NCI-H2171 treated with DMSO at 0.1 percent for 48 hours (cell line): ENCODE results near the gene DLK1.

Experiments used
- DNase-seq: peaks from one replicate; lab custom pipeline; 2025; lab: John Stamatoyannopoulos, UW

DLK1 gene

GRCh38 chr14:100726550-100727085 is at the start of gene DLK1:
DLK1 (plus strand) TSS chr14:100726892; CDS start chr14:100727069, 177 bp downstream.
- DNase-seq = no peak

GRCh38 chr14:100677152-100677551 is 49.5 kb upstream of the DLK1 start:
- DNase-seq = peak; percentile 81

- DNase-seq = no peak
Measured at GRCh38 chr14:100677554-100678468, 48.9 kb upstream of the DLK1 start.

- no peak for DNase-seq
Measured at GRCh38 chr14:100678469-100678828, 48.2 kb upstream of the DLK1 start.

DNA sequence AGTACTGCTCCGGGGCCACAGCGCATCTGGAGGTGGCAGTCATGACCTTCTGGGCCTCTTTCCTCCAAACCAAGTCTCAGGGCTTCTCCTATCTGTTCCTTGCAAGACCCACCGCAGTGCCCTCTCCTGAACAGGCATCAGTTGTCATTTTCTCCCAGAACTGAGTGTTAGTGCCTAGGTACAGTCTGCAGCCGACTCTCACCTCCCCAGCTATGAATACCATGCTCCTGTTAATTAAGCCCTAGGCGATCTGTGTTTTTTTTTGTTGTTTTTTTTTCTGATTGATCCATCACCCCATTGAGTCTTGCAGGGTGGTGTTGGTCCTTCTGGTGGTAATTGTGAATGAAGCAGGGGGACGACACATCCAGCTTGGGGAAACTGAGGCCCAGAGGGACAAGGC is 47.5 kb upstream of the DLK1 start:
- DNase-seq = no peak

- DNase-seq = no peak
Measured at GRCh38 chr14:100679707-100680438, 46.8 kb upstream of the DLK1 start.

DNA sequence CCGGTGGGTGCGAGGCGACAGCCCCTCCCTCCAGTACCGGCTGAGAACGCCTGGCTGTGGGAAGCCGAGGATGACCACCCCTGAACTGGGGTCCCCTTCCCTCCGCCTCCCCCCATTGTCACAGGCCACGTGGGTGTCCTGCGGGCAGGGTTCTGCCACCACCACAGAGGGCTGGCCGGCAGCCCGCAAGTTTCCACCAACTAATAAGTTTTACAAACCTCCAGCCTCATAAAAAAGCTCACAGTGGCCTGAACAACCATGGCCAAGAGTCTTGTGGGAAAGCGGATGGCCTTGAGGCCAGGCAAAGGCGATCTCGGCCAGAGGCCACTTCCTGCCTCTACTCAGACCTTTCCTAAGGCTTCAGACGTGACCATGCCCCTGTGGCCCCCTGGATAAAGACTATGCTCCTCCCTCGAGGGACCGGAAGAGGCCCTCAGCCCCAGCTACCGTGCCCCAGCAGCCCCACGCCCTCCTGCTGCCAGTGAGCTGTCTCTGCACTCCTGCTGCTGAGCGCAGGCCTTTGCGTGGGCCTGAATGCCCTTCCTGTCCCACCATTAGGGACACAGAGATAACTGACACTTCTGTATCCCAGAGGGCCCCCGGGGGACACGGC is 46.1 kb upstream of the DLK1 start:
- DNase-seq = no peak

- DNase-seq = no peak
Measured at GRCh38 chr14:100681111-100681510, 45.6 kb upstream of the DLK1 start.

DNA sequence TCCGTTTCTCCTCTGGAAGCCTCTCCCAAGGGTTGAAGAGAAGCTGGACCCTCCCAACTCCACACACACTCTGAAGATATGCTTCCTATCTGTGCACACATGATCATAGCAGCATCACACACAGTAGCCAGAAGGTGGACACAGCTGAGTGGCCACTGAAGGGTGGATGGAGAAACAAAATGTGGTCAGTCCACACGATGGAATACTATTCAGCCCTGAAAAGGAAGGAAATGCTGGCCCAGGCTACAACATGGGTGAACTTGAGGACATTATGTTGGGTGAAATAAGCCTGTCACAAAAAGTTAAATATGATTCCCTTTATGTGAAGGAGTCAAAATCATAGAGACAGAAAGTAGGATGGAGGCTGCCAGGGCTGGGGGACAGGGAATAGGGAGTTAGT is 43.9 kb upstream of the DLK1 start:
- DNase-seq = no peak

GRCh38 chr14:100683578-100683977 is 43.1 kb upstream of the DLK1 start:
- DNase-seq = no peak

DNA sequence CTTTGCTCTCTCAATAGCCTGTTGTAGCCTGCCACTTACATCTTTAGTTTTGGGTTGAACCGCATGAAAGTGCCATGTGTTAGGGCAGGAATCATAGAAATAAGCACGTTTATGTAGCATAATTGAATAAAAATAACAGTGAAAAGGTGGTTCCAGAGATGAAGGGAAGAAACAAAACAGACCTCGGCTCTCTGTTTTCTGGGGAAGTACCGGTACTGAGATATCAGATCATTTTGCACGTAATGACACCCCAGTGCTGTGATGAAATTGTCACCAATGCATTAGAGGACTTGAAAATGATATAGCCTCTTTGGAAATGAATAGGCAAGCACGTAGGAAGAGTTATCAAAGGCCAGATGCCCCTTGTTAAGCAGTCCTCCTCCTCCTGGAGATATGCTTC is 42.5 kb upstream of the DLK1 start:
- no peak for DNase-seq

DNA sequence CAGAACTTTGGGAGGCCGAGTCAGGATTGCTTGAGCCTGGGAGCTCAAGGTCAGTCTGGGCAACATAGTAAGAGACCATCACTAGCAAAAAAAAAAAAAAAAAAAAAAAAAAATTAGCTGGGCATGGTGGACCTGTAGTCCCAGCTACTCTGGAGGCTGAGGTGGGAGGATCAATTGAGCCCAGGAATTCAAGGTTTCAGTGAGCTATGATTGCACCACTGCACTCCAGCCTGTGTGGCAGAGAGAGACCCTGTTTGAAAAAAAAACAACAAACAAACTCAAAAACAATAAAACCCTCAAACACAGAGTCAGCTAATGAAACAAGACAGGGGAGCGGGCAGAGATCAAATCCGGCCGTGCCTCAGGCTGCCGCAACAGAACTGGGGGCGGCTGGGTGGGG is 41.7 kb upstream of the DLK1 start:
- DNase-seq = no peak

DNA sequence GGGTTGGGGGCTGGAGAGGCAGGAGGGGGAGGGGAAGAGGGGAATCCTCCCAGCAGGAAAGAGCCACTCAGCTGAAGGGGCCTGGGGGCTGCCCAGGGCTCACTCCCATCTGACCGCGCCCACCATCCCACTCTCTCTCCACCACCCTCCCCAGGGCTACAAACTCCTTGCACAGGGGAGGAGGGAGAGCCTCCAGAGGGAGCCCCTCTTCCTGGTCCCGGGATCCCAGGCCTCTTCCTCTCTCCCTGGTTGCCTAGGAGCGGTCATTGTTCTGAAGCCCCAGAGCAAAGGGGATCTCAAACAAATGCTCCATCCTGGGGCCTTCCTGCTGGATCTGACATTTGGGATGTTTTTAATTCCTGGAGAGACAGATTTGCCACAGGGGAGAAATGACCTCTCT is 39.8 kb upstream of the DLK1 start:
- DNase-seq = no peak

DNA sequence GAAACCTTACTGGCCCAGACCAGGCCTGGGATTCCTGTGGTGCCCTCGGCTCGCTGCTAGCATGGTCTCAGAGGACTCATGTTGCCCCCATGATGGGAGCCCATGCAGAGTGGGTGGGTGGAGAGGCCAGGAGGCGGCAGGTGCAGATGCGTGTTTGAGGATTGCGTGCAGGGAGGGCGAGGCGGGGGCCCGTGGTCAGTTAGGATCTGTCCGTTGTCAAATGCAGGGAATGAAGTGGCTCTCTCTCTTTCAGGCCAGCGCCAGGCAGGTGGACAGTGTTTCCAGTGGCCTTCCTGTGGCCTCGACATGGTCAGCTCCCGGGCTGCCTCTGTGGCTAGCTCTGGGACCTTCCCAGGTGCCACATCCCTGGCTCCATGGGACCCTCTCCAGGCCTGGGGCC is 39.3 kb upstream of the DLK1 start:
- no peak for DNase-seq

DNA sequence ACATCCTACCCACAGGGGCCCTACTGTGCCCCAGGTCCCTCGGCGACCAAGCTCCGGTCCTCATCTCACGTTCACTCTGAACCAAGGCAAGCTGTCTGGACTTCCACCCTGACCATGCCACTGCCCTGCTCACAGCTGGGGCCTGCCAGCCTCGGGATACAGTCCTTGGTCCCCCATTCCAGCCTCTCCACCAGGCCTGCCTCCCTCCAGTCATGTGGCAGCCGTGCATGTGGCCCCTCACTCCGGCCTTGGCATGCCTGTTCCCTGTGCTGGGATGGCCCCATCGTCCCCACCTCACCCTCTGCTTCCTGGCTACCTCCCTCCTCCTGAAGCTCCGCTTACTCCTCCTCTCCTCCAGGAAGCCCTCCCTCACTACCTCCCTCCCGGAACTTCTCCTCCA is 38.6 kb upstream of the DLK1 start:
- no peak for DNase-seq

DNA sequence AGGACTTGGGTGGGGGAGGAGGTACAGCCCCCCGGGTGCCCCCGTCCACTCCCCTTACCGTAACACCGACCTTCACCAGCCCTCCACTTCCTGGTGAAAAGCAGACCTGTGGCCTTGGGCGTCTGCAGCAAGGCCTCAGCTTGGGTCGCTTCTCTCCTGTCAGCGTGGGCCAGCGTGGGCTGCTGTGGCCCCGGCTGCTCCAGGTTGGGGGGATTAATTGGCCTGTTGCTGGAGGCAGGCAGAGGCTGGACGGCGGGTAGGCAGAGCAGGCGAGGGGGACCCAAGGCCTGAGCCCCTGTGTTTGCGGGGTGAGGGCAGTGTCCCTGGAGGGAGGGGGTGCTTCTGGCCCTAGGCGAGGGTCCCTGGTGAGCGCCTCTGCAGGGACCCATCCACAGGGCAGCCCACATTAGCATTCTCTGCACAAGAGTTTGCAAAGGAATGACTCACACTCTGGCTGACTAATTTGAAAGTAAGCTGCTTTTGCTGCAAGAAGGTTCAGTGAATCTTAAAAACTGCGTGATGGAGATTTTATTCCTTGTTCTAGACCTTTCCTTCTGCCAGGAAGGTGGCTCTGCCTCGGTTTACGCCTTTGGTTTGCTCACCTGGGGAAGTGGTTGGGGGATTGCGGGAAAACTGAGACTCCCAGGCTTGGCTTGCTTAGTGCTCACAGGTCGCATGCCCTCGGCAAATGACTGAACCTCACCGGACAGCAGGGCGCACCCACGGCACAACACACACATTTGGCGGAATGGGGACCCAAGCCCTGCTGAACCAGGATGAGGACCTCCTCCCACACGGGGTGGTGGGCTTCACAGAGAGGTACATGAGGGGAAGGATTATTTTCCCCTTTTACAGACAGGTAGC is 37.9 kb upstream of the DLK1 start:
- no peak for DNase-seq

DNA sequence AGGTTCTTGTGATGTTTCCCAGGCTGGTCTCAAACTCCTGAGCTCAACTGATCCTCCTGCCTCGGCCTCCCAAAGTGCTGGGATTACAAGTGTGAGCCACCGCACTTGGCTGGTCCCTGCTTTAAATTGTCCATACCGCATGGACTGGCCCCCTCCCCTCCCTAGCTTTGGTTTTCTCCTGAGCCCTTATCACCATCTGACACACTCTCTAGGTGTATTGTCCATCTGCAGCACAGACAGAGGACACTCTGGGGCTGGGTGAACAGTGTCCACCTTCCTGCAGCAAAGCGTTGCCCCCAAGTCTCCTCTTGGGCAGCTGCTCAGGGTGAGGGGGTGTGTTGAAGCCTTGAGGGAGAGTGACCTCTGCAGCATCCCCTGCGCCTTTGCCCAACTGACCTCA is 36.0 kb upstream of the DLK1 start:
- no peak for DNase-seq

- peak; percentile 90 for DNase-seq
Measured at GRCh38 chr14:100691395-100692056, 35.2 kb upstream of the DLK1 start.

GRCh38 chr14:100692256-100692655 is 34.4 kb upstream of the DLK1 start:
- no peak for DNase-seq

DNA sequence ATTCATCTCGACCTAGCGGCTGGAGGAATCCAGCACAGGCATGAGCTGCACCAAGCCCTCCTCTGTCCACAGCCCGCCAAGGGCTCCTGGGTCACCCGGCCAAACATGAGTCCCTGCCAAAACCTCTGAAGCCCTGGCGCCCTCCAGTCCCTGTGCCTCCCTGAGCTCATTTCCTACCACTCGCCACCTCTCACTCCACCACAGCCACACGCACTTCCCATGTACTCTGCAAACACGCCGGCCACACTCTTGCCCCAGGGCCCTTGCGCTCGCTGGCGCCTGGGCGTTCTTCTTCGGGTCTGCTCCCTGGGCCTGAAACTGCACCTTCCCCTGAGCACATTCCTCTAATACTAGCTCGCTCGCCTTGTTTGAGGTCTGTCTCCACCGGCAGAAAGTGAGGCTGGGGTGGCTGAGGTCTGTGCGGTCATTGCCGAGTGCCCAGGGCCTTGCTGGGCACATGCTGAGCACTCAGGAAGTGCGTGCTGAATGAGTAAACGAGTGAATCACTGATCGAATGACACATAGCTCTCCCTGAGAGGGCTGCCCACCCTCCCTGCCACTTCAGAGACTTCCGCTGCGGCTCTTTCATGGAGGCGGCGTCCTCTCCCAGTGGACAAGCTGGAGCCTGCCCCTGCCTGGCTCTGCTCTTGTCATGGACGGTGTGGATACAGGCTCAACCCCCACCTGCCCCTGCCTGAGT is 33.7 kb upstream of the DLK1 start:
- DNase-seq = no peak
